PC-9 (cell line): ENCODE data around the gene EXOSC3. TPM values are rescaled to one million over a fixed set of nuclear protein-coding genes. Genes with fewer than 3 reads are reported as not detected.

Experiments used
- BruUV-seq: library from RNA; stranded (reverse); fragments of 400-500 nt; replicated peaks from 2 replicates; lab custom pipeline; 2021; lab: Mats Ljungman, UMichigan
- CTCF ChIA-PET: fragments of 300-600 bp; sonication (Branson Sonifier 250); formaldehyde crosslinking; loops from one replicate; lab custom pipeline; 2022; ENCODE audit warnings: antibody characterized with exemption; lab: Charles Lee
- POLR2A ChIA-PET: fragments of 300-600 bp; sonication (Branson Sonifier 250); formaldehyde crosslinking; loops from one replicate; lab custom pipeline; 2022; ENCODE audit warnings: antibody characterized with exemption; ENCODE audit not compliant: unreplicated experiment; lab: Charles Lee
- DNase-seq, 2 experiments: peaks; one replicate each; pipeline versions ENCODE4 v3.0.0 to v3.0.0-alpha.2; 2015 to 2022; ENCODE audit warnings: mixed read lengths in 1 of 2
- H2AFZ ChIP-seq: fragments of 200-600 bp; sonication (generic); 2 replicates; pipeline ENCODE4 v1.8.1; 2017; ENCODE audit warnings: antibody characterized with exemption
- H3F3A ChIP-seq: fragments of 200-600 bp; sonication (generic); 2 replicates; pipeline ENCODE4 v1.8.1; 2017; ENCODE audit warnings: antibody characterized with exemption, mild to moderate bottlenecking, low read depth; ENCODE audit not compliant: insufficient read depth
- H3K27ac ChIP-seq: fragments of 200-600 bp; sonication (generic); 2 replicates; pipeline ENCODE4 v1.6.1; 2016; ENCODE audit warnings: mixed run types
- H3K27me3 ChIP-seq: fragments of 200-600 bp; sonication (generic); 2 replicates; pipeline ENCODE4 v1.6.1; 2016; ENCODE audit warnings: low read depth, mixed run types; ENCODE audit not compliant: insufficient read depth
- H3K36me3 ChIP-seq: fragments of 200-600 bp; sonication (generic); 2 replicates; pipeline ENCODE4 v1.6.1; 2016; ENCODE audit warnings: low read depth, mixed run types
- H3K4me1 ChIP-seq: fragments of 200-600 bp; sonication (generic); replicated peaks from 2 replicates; pipeline ENCODE4 v1.6.1; 2016; ENCODE audit warnings: mixed run types; ENCODE audit not compliant: insufficient read depth
- H3K4me2 ChIP-seq: fragments of 200-600 bp; sonication (generic); 2 replicates; pipeline ENCODE4 v1.6.1; 2017; ENCODE audit warnings: mixed run types
- H3K4me3 ChIP-seq: fragments of 200-600 bp; sonication (generic); 2 replicates; pipeline ENCODE4 v1.6.1; 2016; ENCODE audit warnings: mixed run types
- H3K79me2 ChIP-seq: fragments of 200-600 bp; sonication (generic); 2 replicates; pipeline ENCODE4 v1.6.1; 2017; ENCODE audit warnings: low read depth, mixed run types
- H3K9me2 ChIP-seq: fragments of 200-600 bp; sonication (generic); 2 replicates; pipeline ENCODE4 v1.8.1; 2017; ENCODE audit warnings: mild to moderate bottlenecking; ENCODE audit not compliant: insufficient read depth
- H3K9me3 ChIP-seq: fragments of 200-600 bp; sonication (generic); 2 replicates; pipeline ENCODE4 v1.8.1; 2016; ENCODE audit warnings: low read depth; ENCODE audit not compliant: insufficient read depth
- H4K20me1 ChIP-seq: fragments of 200-600 bp; sonication (generic); 2 replicates; pipeline ENCODE4 v1.8.1; 2017; ENCODE audit not compliant: insufficient read depth
- EZH2 ChIP-seq: fragments of 200-600 bp; sonication (generic); IDR thresholded peaks from 2 replicates; pipeline ENCODE4 v1.8.0; 2017; ENCODE audit warnings: antibody characterized with exemption, low read depth
- intact Hi-C: fragments of 100-400 bp; cut with micrococcal nuclease; formaldehyde crosslinking; loops from one replicate; pipeline ENCODE4 v1.10.0; 2022; ENCODE audit not compliant: unreplicated experiment
- total RNA-seq: library from RNA; stranded (reverse); gene quantifications from 2 replicates; pipeline ENCODE4 v1.2.3, GENCODE V29; 2021
- TF ChIP-seq, protein P1 (sequence below): fragments of 200-600 bp; sonication (generic); conservative IDR thresholded peaks from 2 replicates; pipeline ENCODE4 v1.6.1; 2017; ENCODE audit warnings: mixed run types, antibody characterized with exemption, mild to moderate bottlenecking, moderate library complexity

The EXOSC3 gene
- total RNA-seq, 1 experiment from 2014 or later: 24.7 TPM

DNA sequence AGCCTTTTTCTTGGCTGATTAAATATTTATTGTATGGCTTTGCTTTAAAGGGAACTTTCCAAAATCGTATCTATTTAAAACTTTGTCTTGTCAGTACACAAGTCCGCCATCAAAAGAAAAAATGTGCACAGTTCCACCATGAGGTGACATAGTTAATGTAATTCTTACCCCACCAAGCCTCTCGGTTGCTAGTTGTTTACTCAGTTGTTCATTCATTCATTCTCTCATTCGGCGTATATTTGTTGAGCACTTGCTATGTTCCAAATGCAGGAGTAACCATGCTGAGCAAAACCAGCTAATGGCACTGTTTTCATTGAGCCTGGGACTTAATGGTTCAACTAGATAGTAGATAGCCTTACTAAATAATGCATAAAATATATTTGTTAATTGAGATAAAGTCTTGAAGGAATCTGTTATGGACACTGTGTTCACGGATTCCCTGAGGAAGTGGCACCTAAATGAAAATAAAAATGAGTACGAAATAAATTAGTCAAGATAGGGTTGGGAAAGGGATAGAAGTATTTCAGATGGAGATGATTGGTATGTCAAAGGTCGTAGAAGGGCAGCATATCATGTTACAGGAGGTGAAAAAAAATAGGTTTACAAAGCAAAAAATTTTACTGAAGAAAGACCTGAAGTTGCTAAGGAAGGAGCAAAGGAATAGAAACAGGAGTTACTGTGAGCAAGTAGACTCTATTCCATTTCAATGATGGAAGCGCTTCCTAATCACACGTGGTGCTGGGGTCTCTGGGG is 17.3 kb upstream of the EXOSC3 start:
- Histone ChIP-seq H3K9me2 (no peaks in the 10 kb centered on the region), H2AFZ (no peak overlapping the region; the same call in 1 of the 2 replicates), H3K9me3 (no peaks in the 10 kb centered on the region), H3K4me2 (peak overlapping the region; percentile 100), H3K27ac (no peak overlapping the region), H3K27me3 (no peaks in the 10 kb centered on the region), H3F3A (peaks cover 6% of the 10 kb centered on the region; the same call in 1 of the 2 replicates), H3K4me1 (peaks cover 16% of the 10 kb centered on the region), H3K36me3 (no peaks in the 10 kb centered on the region), H3K4me3 (peak overlapping the region; percentile 73), H4K20me1 (peaks cover 23% of the 10 kb centered on the region; the same call in 1 of the 2 replicates), H3K79me2 (peaks cover 55% of the 10 kb centered on the region)
- DNase-seq: no peak
- TF ChIP-seq, protein P1, sequence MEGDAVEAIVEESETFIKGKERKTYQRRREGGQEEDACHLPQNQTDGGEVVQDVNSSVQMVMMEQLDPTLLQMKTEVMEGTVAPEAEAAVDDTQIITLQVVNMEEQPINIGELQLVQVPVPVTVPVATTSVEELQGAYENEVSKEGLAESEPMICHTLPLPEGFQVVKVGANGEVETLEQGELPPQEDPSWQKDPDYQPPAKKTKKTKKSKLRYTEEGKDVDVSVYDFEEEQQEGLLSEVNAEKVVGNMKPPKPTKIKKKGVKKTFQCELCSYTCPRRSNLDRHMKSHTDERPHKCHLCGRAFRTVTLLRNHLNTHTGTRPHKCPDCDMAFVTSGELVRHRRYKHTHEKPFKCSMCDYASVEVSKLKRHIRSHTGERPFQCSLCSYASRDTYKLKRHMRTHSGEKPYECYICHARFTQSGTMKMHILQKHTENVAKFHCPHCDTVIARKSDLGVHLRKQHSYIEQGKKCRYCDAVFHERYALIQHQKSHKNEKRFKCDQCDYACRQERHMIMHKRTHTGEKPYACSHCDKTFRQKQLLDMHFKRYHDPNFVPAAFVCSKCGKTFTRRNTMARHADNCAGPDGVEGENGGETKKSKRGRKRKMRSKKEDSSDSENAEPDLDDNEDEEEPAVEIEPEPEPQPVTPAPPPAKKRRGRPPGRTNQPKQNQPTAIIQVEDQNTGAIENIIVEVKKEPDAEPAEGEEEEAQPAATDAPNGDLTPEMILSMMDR: no peak
- TF ChIP-seq EZH2: no peak
- intact Hi-C loops: no loop called here
- no TSS peak for BruUV-seq
- POLR2A ChIA-PET: interaction anchor here (0.6 kb wide), 1 partner anchor 21 kb away, joined by 4 read pairs; no protein-coding TSS in a partner anchor
- CTCF ChIA-PET: no interaction called here

DNA sequence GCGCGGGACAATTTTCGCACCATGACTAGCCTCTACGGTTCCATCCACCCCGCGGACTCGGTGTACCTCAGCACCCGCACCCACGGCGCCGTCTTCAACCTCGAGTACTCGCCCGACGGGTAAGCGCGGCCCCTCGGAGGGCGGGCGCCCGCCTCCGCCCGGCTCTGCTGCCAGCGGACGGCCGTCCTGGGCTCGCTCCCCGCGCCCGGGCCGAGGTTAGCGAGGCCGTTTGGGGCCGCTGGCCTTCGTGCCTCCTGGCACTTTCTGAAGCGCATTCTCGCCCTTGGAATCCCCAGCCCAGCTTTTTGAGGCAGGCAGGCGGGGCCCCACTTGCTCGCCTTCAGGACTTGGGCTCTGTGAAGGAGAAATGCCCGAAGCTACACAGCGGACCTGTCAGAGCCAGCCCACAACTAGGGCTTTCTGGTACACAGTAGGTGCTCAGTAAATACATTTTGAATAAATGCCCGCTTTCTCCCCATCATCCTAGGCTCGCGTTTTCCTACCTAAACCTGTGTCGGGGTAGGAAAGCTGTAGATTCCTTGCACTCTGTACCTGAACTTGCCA is 16.5 kb upstream of the EXOSC3 start:
- intact Hi-C loops: no loop called here
- Histone ChIP-seq H3F3A (peaks cover 4% of the 10 kb centered on the region; the same call in 1 of the 2 replicates), H3K79me2 (peaks cover 52% of the 10 kb centered on the region), H3K4me1 (peaks cover 16% of the 10 kb centered on the region), H3K9me2 (no peaks in the 10 kb centered on the region), H3K36me3 (no peaks in the 10 kb centered on the region), H3K9me3 (no peaks in the 10 kb centered on the region), H4K20me1 (peaks cover 23% of the 10 kb centered on the region; the same call in 1 of the 2 replicates), H3K27ac (0 out of 2 replicates have a peak overlapping the region, but pooled peaks have one; percentile 23), H2AFZ (peak overlapping the region; percentile 66), H3K27me3 (no peaks in the 10 kb centered on the region), H3K4me2 (peak overlapping the region; percentile 100), H3K4me3 (peak overlapping the region; percentile 73)
- CTCF ChIA-PET: no interaction called here
- TF ChIP-seq, protein P1: no peak
- TF ChIP-seq EZH2: no peak
- POLR2A ChIA-PET: interaction anchor here (0.6 kb wide), 1 partner anchor 209 kb away, joined by 14 read pairs; the partner anchor contains the start of gene TOMM5
- BruUV-seq: no TSS peak
- DNase-seq: no peak

DNA sequence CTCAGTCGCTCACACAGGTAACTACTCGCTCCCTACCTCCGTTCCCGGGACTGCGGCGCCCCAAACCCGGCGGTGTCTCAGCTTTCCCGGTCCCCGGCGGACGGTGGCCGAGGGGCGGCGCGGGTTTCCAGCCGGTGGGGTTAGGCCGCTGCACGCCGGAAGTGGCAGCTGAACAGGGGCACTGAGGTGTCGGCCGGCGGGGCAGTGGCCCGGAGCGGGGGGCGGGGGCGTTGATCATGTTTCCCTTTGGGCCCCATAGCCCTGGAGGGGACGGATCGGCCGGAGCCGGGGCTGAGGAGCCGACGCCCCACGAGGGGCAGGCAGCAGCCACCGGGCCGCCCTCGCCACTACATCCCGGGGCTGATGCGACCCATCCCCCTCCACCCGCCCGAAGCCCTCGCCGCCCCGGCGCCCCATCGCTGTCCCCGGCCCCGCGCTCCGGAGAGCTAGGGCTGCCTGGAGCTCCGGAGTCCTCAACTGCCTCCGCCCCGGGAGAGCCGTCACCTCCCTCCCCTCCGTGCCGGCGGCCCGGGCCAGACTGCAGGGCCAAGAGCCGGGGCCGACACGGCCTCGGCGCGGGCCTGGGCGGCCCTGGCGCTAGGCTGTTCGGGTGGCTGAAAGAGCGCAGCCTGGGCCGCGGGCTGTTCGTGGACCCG is 15.9 kb upstream of the EXOSC3 start, which contains the start of gene DCAF10:
Gene DCAF10, plus strand, starts transcription at position 167 of the 656 bp plus-strand sequence. Its CDS starts 70 bp downstream, at position 237.
- peaks cover 49% of the 10 kb centered on the region for H3K79me2 ChIP-seq
- BruUV-seq: no TSS peak
- TF ChIP-seq, protein P1: no peak
- TF ChIP-seq EZH2: no peak
- peak within 1 kb of the TSS; percentile 64 for H3K27ac ChIP-seq
- peaks cover 16% of the 10 kb centered on the region for H3K4me1 ChIP-seq
- H3F3A ChIP-seq: peaks cover 3% of the 10 kb centered on the region; the same call in 1 of the 2 replicates
- H3K4me2 ChIP-seq: peak within 1 kb of the TSS; percentile 100
- H3K36me3 ChIP-seq: no peaks in the 10 kb centered on the region
- intact Hi-C loops: no loop called here
- peak; percentile 58 to 88 for DNase-seq
- H3K9me2 ChIP-seq: no peaks in the 10 kb centered on the region
- H3K27me3 ChIP-seq: no peaks in the 10 kb centered on the region
- H4K20me1 ChIP-seq: peaks cover 23% of the 10 kb centered on the region; the same call in 1 of the 2 replicates
- no peaks in the 10 kb centered on the region for H3K9me3 ChIP-seq
- peak within 1 kb of the TSS; percentile 73 for H3K4me3 ChIP-seq
- POLR2A ChIA-PET: interaction anchor here (0.6 kb wide), 2 partner anchors 209 to 226 kb away, joined by 11 to 14 read pairs; partner anchors contain the start of gene TOMM5
- peak within 1 kb of the TSS; percentile 89 for H2AFZ ChIP-seq
- CTCF ChIA-PET: no interaction called here
